Measurements from ENCODE around the gene DFFB. TPM values are rescaled to one million over a fixed set of nuclear protein-coding genes. Genes with fewer than 3 reads are reported as not detected.
A peak's percentile ranks its signal among the peaks of the same experiment; 100 is the strongest.

DFFB gene
- polyA plus RNA-seq, 3 donors, result 5.9 to 14.7 (median 6.6) TPM

- Histone ChIP-seq H4K20me1 (ENCODE audit: insufficient read depth, low read length) (peaks cover 25% of the 10 kb centered on the region), H3K4me3 (replicated peaks in 1 of 3; ENCODE audit: low read depth in 2 of 3, low read length in 3 of 3) (peak overlapping the region; percentile 59 to 97 (median 89)), H3K4me2 (replicated peaks; ENCODE audit: extremely low read depth, low read length, poor library complexity, severe bottlenecking) (peak overlapping the region; percentile 75), H3K9me3 (replicated peaks in 1 of 2; ENCODE audit: control insufficient read depth in 1 of 2, insufficient read depth in 1 of 2, low read length in 2 of 2) (peaks cover 5 to 10% of the 10 kb centered on the region in 2 donors), H3K36me3 (replicated peaks in 1 of 2; ENCODE audit: control insufficient read depth in 1 of 2, insufficient read depth in 2 of 2, low read length in 2 of 2) (peaks cover 13 to 19% of the 10 kb centered on the region in 2 donors), H3K27me3 (ENCODE audit: control insufficient read depth in 2 of 2, insufficient read depth in 2 of 2, low read length in 2 of 2) (no peaks in the 10 kb centered on the region), H3K4me1 (ENCODE audit: control insufficient read depth in 1 of 2, insufficient read depth in 2 of 2, low read length in 2 of 2) (peaks cover 9 to 21% of the 10 kb centered on the region in 2 donors), H3K27ac (ENCODE audit: low read depth in 1 of 2, low read length in 2 of 2) (peak overlapping the region; percentile 52 to 94), H2AFZ (ENCODE audit: insufficient read depth, low read depth, low read length, poor library complexity, severe bottlenecking) (peak overlapping the region; percentile 94), H3K79me2 (ENCODE audit: insufficient read depth, low read length) (peaks cover 52% of the 10 kb centered on the region), H3K9ac (ENCODE audit: insufficient read depth, low read length, poor library complexity, severe bottlenecking) (peak overlapping the region; percentile 85)
- intact Hi-C loops (cut with micrococcal nuclease), result loop anchor here (1.0 to 10.0 kb wide), 7 partner anchors 42 to 275 kb away; partner anchors contain the start of genes CEP104 (in 2 of the 2), DFFB (in 2 of the 2), SMIM1 (in 2 of the 2) and TP73 (in 1 of the 2)
- peaks cover 7 to 13% (median 11%) of the 10 kb centered on the region in 7 donors for H3K9me3 Mint-ChIP-seq
- no peak for DNase-seq
- H3K27ac Mint-ChIP-seq, result peak overlapping the region; percentile 98 to 100 (median 100)
- WGBS (ENCODE audit: insufficient coverage), result under 1% methylated on average over 26 of the region's 26 CpGs
- H3K4me1 Mint-ChIP-seq, result peaks cover 25% of the 10 kb centered on the region
- peaks cover 26 to 33% of the 10 kb centered on the region in 2 donors for H3K36me3 Mint-ChIP-seq
- peak overlapping the region; percentile 86 to 94 for H3K4me3 Mint-ChIP-seq
- TF ChIP-seq, protein P1, sequence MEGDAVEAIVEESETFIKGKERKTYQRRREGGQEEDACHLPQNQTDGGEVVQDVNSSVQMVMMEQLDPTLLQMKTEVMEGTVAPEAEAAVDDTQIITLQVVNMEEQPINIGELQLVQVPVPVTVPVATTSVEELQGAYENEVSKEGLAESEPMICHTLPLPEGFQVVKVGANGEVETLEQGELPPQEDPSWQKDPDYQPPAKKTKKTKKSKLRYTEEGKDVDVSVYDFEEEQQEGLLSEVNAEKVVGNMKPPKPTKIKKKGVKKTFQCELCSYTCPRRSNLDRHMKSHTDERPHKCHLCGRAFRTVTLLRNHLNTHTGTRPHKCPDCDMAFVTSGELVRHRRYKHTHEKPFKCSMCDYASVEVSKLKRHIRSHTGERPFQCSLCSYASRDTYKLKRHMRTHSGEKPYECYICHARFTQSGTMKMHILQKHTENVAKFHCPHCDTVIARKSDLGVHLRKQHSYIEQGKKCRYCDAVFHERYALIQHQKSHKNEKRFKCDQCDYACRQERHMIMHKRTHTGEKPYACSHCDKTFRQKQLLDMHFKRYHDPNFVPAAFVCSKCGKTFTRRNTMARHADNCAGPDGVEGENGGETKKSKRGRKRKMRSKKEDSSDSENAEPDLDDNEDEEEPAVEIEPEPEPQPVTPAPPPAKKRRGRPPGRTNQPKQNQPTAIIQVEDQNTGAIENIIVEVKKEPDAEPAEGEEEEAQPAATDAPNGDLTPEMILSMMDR (IDR thresholded peaks at IDR 0.05), result no peak
- H3K27me3 Mint-ChIP-seq (ENCODE audit: low read depth in 3 of 3), result peaks cover 0 to 4% (median 1%) of the 10 kb centered on the region in 3 donors
Measured at GRCh38 chr1:3899754-3900149, 42.5 kb downstream of the DFFB start.

DNA sequence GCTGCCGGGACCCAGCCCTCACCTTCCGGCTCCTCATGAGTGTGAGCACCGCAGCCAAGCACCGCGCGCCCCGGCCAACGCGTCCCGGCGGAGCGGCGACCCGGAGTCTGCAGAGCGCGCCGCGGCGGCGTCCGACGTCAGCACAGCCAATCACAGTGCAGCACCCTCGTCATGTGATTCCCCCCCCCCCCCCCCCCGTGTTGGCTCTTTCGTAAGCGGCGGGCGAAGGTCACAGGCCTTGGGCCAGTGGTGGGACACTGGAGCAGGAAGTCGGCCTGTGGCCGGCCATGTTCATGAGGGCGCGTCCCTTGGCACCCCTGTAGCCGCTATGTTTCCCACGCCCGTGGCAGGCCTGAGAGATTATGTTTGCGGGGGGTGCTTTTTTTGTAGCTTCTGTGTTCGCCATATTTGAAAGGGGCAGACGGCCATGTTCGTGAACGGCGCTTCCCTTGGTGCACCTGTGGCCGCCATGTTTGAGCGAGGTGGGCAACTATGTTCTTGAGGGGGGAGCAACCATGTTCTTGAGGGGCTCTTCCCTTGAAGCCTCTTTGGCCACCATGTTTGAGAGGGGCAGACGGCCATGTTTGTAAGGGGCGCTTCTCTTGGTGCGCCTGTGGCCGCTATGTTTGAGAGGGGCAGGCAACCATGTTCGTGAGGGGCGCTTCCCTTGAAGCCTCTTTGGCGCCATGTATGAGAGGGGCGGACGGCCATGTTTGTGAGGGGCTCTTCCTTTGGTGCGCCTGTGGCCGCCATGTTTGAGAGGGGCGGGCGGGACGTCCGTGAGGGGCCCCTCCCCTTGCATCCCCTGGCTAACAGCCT lies 43.1 kb downstream of the DFFB start, which contains the start of gene C1orf174:
Gene C1orf174 (minus strand): TSS at position 123 of the 819 bp plus-strand sequence. CDS start 86 bp downstream, at position 37.
- peaks cover 21 to 28% of the 10 kb centered on the region in 2 donors for H3K36me3 Mint-ChIP-seq
- H4K20me1 ChIP-seq (ENCODE audit: insufficient read depth, low read length), result peaks cover 25% of the 10 kb centered on the region
- H3K9me3 Mint-ChIP-seq, result peaks cover 7 to 13% (median 11%) of the 10 kb centered on the region in 7 donors
- peaks cover 5 to 10% of the 10 kb centered on the region in 2 donors for H3K9me3 ChIP-seq (replicated peaks in 1 of 2; ENCODE audit: control insufficient read depth in 1 of 2, insufficient read depth in 1 of 2, low read length in 2 of 2)
- peak within 1 kb of the TSS; percentile 75 for H3K4me2 ChIP-seq (replicated peaks; ENCODE audit: extremely low read depth, low read length, poor library complexity, severe bottlenecking)
- intact Hi-C loops (cut with micrococcal nuclease), result loop anchor here (1.0 to 10.0 kb wide), 5 partner anchors 44 to 276 kb away; partner anchors contain the start of genes SMIM1 (in 2 of the 2), CEP104 (in 1 of the 2), DFFB (in 1 of the 2) and TPRG1L (in 1 of the 2)
- H3K79me2 ChIP-seq (ENCODE audit: insufficient read depth, low read length), result peaks cover 46% of the 10 kb centered on the region
- H3K27me3 ChIP-seq (ENCODE audit: control insufficient read depth in 2 of 2, insufficient read depth in 2 of 2, low read length in 2 of 2), result no peaks in the 10 kb centered on the region
- H3K9ac ChIP-seq (ENCODE audit: insufficient read depth, low read length, poor library complexity, severe bottlenecking), result peak within 1 kb of the TSS; percentile 85
- peak within 1 kb of the TSS; percentile 94 for H2AFZ ChIP-seq (ENCODE audit: insufficient read depth, low read depth, low read length, poor library complexity, severe bottlenecking)
- peaks cover 8 to 13% of the 10 kb centered on the region in 2 donors for H3K36me3 ChIP-seq (replicated peaks in 1 of 2; ENCODE audit: control insufficient read depth in 1 of 2, insufficient read depth in 2 of 2, low read length in 2 of 2)
- peaks cover 10 to 23% of the 10 kb centered on the region in 2 donors for H3K4me1 ChIP-seq (ENCODE audit: control insufficient read depth in 1 of 2, insufficient read depth in 2 of 2, low read length in 2 of 2)
- peaks cover 28% of the 10 kb centered on the region for H3K4me1 Mint-ChIP-seq
- peak within 1 kb of the TSS; percentile 59 to 97 (median 89) for H3K4me3 ChIP-seq (replicated peaks in 1 of 3; ENCODE audit: low read depth in 2 of 3, low read length in 3 of 3)
- H3K4me3 Mint-ChIP-seq, result peak within 1 kb of the TSS; percentile 86 to 94
- DNase-seq, result peak; percentile 95 to 97 (median 96)
- peak within 1 kb of the TSS; percentile 94 to 98 for H3K27ac ChIP-seq (ENCODE audit: low read depth in 1 of 2, low read length in 2 of 2)
- H3K27me3 Mint-ChIP-seq (ENCODE audit: low read depth in 3 of 3), result peaks cover 0 to 4% (median 1%) of the 10 kb centered on the region in 3 donors
- WGBS (ENCODE audit: insufficient coverage), result 0% methylated on average over 43 of the region's 58 CpGs
- TF ChIP-seq, protein P1 (IDR thresholded peaks at IDR 0.05), result no peak
- peak within 1 kb of the TSS; percentile 98 to 100 (median 100) for H3K27ac Mint-ChIP-seq

Measured in CD14-positive monocyte (primary cell).